CD4-positive, alpha-beta T cell treated with Interleukin-15 for 1 hour (primary cell): ENCODE measurements around the gene GOLGA6A.

Source experiments
- DNase-seq: peaks from one replicate; pipeline ENCODE4 v3.0.0-alpha.2; 2020

Gene GOLGA6A

GRCh38 chr15:74035121-74036017 is 47.0 kb downstream of the GOLGA6A start:
- no peak for DNase-seq

- DNase-seq = no peak
These were observed 48.1 kb downstream of the GOLGA6A start for GRCh38 chr15:74034206-74034755.

DNA sequence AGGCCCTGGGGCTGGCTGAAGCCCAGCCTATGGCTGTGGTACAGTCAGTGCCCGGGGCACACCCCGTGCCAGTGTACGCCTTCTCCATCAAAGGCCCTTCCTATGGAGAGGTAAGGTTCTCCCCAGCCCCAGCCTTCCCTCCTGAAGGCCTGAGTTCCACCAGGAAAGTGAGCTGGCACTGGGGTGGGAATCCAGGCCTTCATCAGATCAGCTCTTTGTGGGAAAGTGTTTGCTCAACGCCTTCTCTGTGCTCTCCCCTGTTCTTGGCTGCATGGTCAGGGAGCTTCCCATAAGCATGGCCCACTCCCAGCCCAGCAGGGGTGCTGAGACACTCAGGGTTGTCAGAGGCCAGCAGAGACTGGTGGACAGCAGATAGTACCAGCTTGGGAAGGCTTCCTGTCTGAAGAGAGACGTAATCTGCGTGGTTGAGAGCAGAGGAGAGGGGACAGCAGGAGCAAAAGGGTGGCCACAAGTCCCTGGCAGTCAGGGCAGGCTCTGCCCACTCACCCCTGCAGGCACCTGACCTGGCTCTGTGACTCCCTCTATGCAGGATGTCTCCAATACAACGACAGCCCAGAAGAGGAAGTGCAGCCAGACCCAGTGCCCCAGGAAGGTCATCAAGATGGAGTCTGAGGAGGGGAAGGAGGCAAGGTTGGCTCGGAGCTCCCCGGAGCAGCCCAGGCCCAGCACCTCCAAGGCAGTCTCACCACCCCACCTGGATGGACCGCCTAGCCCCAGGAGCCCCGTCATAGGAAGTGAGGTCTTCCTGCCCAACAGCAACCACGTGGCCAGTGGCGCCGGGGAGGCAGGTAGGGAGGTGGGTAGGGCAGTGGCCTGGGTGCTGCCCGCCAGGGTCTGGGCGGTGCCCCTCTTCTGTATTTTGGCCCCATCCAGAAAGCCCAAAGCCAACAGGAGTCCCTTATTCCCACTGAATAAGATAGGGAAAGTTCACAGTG is 49.5 kb downstream of the GOLGA6A start:
- DNase-seq = no peak

DNA sequence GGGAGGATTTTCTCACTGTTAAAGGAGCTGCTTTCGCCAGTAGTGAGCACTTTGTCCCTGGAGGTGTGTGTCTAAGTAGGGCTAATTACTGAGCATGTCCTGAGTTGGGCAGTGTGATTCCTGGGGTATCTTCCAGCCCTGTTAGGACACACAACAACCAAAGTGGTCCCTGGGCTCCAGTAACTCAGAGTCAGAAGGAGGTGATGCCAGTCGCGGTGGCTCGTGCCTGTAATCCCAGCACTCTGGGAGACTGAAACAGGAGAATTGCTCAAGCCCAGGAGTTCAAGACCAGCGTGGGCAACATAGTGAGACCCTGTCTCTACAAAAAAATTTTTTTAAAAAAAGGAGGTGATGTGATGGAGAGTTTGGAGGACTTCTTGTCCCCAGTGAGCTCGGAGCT is 50.3 kb downstream of the GOLGA6A start:
- DNase-seq = no peak

- DNase-seq = no peak
These were observed 53.7 kb downstream of the GOLGA6A start for GRCh38 chr15:74028646-74029045.

DNA sequence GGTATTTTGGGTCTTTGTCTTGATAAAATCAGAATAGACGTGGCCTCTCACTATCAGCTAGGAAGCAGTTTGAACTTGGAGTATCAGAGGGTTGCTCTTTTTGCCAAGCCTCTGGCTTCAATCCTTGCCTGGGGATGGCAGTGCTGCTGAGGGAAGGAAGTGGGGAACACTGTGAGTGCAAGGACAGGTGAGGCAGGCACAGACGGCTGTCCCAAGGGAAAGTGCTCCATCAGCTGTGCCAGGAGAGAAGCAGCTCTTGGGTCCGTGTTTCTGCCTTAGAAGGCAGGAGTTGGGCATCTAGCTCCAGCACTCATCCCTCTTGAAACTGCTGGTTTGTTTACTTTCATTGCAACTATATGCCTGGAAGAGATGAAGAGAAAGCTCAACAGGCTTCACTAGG is 54.7 kb downstream of the GOLGA6A start:
- DNase-seq = no peak

- DNase-seq = no peak
These were observed 56.9 kb downstream of the GOLGA6A start for GRCh38 chr15:74025436-74025835.

- no peak for DNase-seq
These were observed 57.7 kb downstream of the GOLGA6A start for GRCh38 chr15:74024687-74025086.

DNA sequence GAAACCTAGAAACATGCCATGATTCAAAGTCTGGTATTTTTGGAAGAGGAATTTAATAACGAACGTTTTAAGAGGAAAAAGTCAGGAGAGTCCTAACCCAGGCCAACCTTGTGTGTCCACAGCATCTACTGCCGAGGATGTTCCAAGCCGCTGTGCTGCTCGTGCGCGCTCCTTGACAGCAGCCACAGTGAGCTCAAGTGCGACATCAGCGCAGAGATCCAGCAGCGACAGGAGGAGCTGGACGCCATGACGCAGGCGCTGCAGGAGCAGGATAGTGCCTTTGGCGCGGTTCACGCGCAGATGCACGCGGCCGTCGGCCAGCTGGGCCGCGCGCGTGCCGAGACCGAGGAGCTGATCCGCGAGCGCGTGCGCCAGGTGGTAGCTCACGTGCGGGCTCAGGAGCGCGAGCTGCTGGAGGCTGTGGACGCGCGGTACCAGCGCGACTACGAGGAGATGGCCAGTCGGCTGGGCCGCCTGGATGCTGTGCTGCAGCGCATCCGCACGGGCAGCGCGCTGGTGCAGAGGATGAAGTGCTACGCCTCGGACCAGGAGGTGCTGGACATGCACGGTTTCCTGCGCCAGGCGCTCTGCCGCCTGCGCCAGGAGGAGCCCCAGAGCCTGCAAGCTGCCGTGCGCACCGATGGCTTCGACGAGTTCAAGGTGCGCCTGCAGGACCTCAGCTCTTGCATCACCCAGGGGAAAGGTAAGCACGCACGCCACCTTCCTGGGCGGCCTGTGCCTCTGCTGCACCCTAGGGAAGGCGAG is 59.5 kb downstream of the GOLGA6A start:
- no peak for DNase-seq
